NCI-H2171 treated with DMSO at 0.1 percent for 48 hours (cell line): ENCODE measurements around the gene PARN.
"Not testable (repeated sequence)": the region's sequence is repeated elsewhere in the genome, so short reads cannot be mapped to it uniquely, and the experiment has no call there.

Experiments used
- DNase-seq: peaks from one replicate; lab custom pipeline; 2025; lab: John Stamatoyannopoulos, UW

PARN gene

GRCh38 chr16:14472357-14472756 is 157.7 kb downstream of the PARN start:
- DNase-seq = no peak

- DNase-seq = no peak
Observed at GRCh38 chr16:14470788-14471187, 159.3 kb downstream of the PARN start.

- no peak for DNase-seq
Observed at GRCh38 chr16:14465799-14466198, 164.3 kb downstream of the PARN start.

- no peak for DNase-seq
Observed at GRCh38 chr16:14464796-14465195, 165.3 kb downstream of the PARN start.

- DNase-seq = no peak
Observed at GRCh38 chr16:14464192-14464591, 165.9 kb downstream of the PARN start.

- no peak for DNase-seq
Observed at GRCh38 chr16:14462811-14463210, 167.2 kb downstream of the PARN start.

- DNase-seq = no peak
Observed at GRCh38 chr16:14460726-14461125, 169.3 kb downstream of the PARN start.

- no peak for DNase-seq
Observed at GRCh38 chr16:14458576-14458975, 171.5 kb downstream of the PARN start.

GRCh38 chr16:14456793-14457481 is 173.1 kb downstream of the PARN start:
- DNase-seq = no peak

GRCh38 chr16:14455573-14455972 is 174.5 kb downstream of the PARN start:
- DNase-seq = no peak

GRCh38 chr16:14454391-14454790 is 175.7 kb downstream of the PARN start:
- DNase-seq = no peak

GRCh38 chr16:14452066-14452465 is 178.0 kb downstream of the PARN start:
- no peak for DNase-seq

GRCh38 chr16:14450846-14451245 is 179.2 kb downstream of the PARN start:
- no peak for DNase-seq

- DNase-seq = no peak
Observed at GRCh38 chr16:14449790-14450480, 180.1 kb downstream of the PARN start.

- no peak for DNase-seq
Observed at GRCh38 chr16:14449334-14449733, 180.7 kb downstream of the PARN start.

GRCh38 chr16:14448879-14449278 is 181.2 kb downstream of the PARN start:
- no peak for DNase-seq

GRCh38 chr16:14447783-14448182 is 182.3 kb downstream of the PARN start:
- DNase-seq = no peak

GRCh38 chr16:14446796-14447195 is 183.3 kb downstream of the PARN start:
- no peak for DNase-seq

- no peak for DNase-seq
Observed at GRCh38 chr16:14445937-14446715, 183.9 kb downstream of the PARN start.

- no peak for DNase-seq
Observed at GRCh38 chr16:14444979-14445810, 184.9 kb downstream of the PARN start.

GRCh38 chr16:14441533-14441932 is 188.5 kb downstream of the PARN start:
- not testable (repeated sequence) for DNase-seq

- no peak for DNase-seq
Observed at GRCh38 chr16:14438256-14438655, 191.8 kb downstream of the PARN start.
